PC-9 (cell line): ENCODE measurements around the gene FNIP1. TPM values are rescaled to one million over a fixed set of nuclear protein-coding genes. Genes with fewer than 3 reads are reported as not detected.
"Not testable (repeated sequence)": the region's sequence is repeated elsewhere in the genome, so short reads cannot be mapped to it uniquely, and the experiment has no call there.

Experiments used
- Bru-seq: library from RNA; stranded (reverse); fragments of 400-500 nt; gene quantifications from one replicate; lab custom pipeline; 2021; lab: Mats Ljungman, UMichigan
- BruChase-seq, 2 experiments: library from RNA; stranded (reverse); fragments of 400-500 nt; gene quantifications; one replicate each; lab custom pipeline; 2021; lab: Mats Ljungman, UMichigan
- BruUV-seq: library from RNA; stranded (reverse); fragments of 400-500 nt; replicated peaks from 2 replicates; lab custom pipeline; 2021; lab: Mats Ljungman, UMichigan
- CTCF ChIA-PET: fragments of 300-600 bp; sonication (Branson Sonifier 250); formaldehyde crosslinking; loops from one replicate; lab custom pipeline; 2022; ENCODE audit warnings: antibody characterized with exemption; lab: Charles Lee
- POLR2A ChIA-PET: fragments of 300-600 bp; sonication (Branson Sonifier 250); formaldehyde crosslinking; loops from one replicate; lab custom pipeline; 2022; ENCODE audit warnings: antibody characterized with exemption; ENCODE audit not compliant: unreplicated experiment; lab: Charles Lee
- DNase-seq, 2 experiments: peaks; one replicate each; pipeline versions ENCODE4 v3.0.0 to v3.0.0-alpha.2; 2015 to 2022; ENCODE audit warnings: mixed read lengths in 1 of 2
- H2AFZ ChIP-seq: fragments of 200-600 bp; sonication (generic); 2 replicates; pipeline ENCODE4 v1.8.1; 2017; ENCODE audit warnings: antibody characterized with exemption
- H3F3A ChIP-seq: fragments of 200-600 bp; sonication (generic); 2 replicates; pipeline ENCODE4 v1.8.1; 2017; ENCODE audit warnings: antibody characterized with exemption, mild to moderate bottlenecking, low read depth; ENCODE audit not compliant: insufficient read depth
- H3K27ac ChIP-seq: fragments of 200-600 bp; sonication (generic); 2 replicates; pipeline ENCODE4 v1.6.1; 2016; ENCODE audit warnings: mixed run types
- H3K27me3 ChIP-seq: fragments of 200-600 bp; sonication (generic); 2 replicates; pipeline ENCODE4 v1.6.1; 2016; ENCODE audit warnings: low read depth, mixed run types; ENCODE audit not compliant: insufficient read depth
- H3K36me3 ChIP-seq: fragments of 200-600 bp; sonication (generic); 2 replicates; pipeline ENCODE4 v1.6.1; 2016; ENCODE audit warnings: low read depth, mixed run types
- H3K4me1 ChIP-seq: fragments of 200-600 bp; sonication (generic); replicated peaks from 2 replicates; pipeline ENCODE4 v1.6.1; 2016; ENCODE audit warnings: mixed run types; ENCODE audit not compliant: insufficient read depth
- H3K4me2 ChIP-seq: fragments of 200-600 bp; sonication (generic); 2 replicates; pipeline ENCODE4 v1.6.1; 2017; ENCODE audit warnings: mixed run types
- H3K4me3 ChIP-seq: fragments of 200-600 bp; sonication (generic); 2 replicates; pipeline ENCODE4 v1.6.1; 2016; ENCODE audit warnings: mixed run types
- H3K79me2 ChIP-seq: fragments of 200-600 bp; sonication (generic); 2 replicates; pipeline ENCODE4 v1.6.1; 2017; ENCODE audit warnings: low read depth, mixed run types
- H3K9me2 ChIP-seq: fragments of 200-600 bp; sonication (generic); 2 replicates; pipeline ENCODE4 v1.8.1; 2017; ENCODE audit warnings: mild to moderate bottlenecking; ENCODE audit not compliant: insufficient read depth
- H3K9me3 ChIP-seq: fragments of 200-600 bp; sonication (generic); 2 replicates; pipeline ENCODE4 v1.8.1; 2016; ENCODE audit warnings: low read depth; ENCODE audit not compliant: insufficient read depth
- H4K20me1 ChIP-seq: fragments of 200-600 bp; sonication (generic); 2 replicates; pipeline ENCODE4 v1.8.1; 2017; ENCODE audit not compliant: insufficient read depth
- EZH2 ChIP-seq: fragments of 200-600 bp; sonication (generic); IDR thresholded peaks from 2 replicates; pipeline ENCODE4 v1.8.0; 2017; ENCODE audit warnings: antibody characterized with exemption, low read depth
- intact Hi-C: fragments of 100-400 bp; cut with micrococcal nuclease; formaldehyde crosslinking; loops from one replicate; pipeline ENCODE4 v1.10.0; 2022; ENCODE audit not compliant: unreplicated experiment
- long read RNA-seq: library from polyadenylated mRNA; stranded (forward); transcript quantifications from one replicate; pipeline ENCODE4 v2.0.0, GENCODE V29; 2022
- total RNA-seq: library from RNA; stranded (reverse); gene quantifications from 2 replicates; pipeline ENCODE4 v1.2.3, GENCODE V29; 2021
- TF ChIP-seq, protein P1 (sequence below): fragments of 200-600 bp; sonication (generic); conservative IDR thresholded peaks from 2 replicates; pipeline ENCODE4 v1.6.1; 2017; ENCODE audit warnings: mixed run types, antibody characterized with exemption, mild to moderate bottlenecking, moderate library complexity

FNIP1 gene
- 20.4 and 23.5 TPM in 2 replicates for total RNA-seq
- percentile 91 among the genes with signal in this experiment for Bru-seq, nascent RNA
- BruChase-seq, experiment 1, labeled RNA remaining after a 2-hour chase = percentile 99 among the genes with signal in this experiment
- BruChase-seq, experiment 2, labeled RNA remaining after a 6-hour chase = percentile 96 among the genes with signal in this experiment
- long read RNA-seq, partial matches to known transcripts = 5 of 10 reads
- long read RNA-seq, other reads (novel, unspliced or antisense) = 4 of 10 reads

GRCh38 chr5:131796793-131797693 lies at the start of gene FNIP1:
Gene FNIP1, minus strand, starts transcription at chr5:131797017. Its CDS starts 96 bp downstream, at chr5:131796921.
- H3K9me3 ChIP-seq = no peaks in the 10 kb centered on the region
- H3K36me3 ChIP-seq = 0 out of 2 replicates have a peak, but pooled peaks cover 3% of the 10 kb centered on the region
- H3K9me2 ChIP-seq = no peaks in the 10 kb centered on the region
- peak within 1 kb of the TSS; percentile 72 for H3K27ac ChIP-seq
- H2AFZ ChIP-seq = peak within 1 kb of the TSS; percentile 99
- H3K27me3 ChIP-seq = no peaks in the 10 kb centered on the region
- BruUV-seq = TSS peak; percentile 89
- ChIA-PET POLR2A (interaction anchor here (0.6 to 1.0 kb wide), 6 partner anchors 13 to 941 kb away, joined by 3 to 11 read pairs (median 4); partner anchors contain the start of gene KIF3A), CTCF (no interaction called here)
- peak within 1 kb of the TSS; percentile 95 for H3K4me3 ChIP-seq
- intact Hi-C loops = no loop called here
- peak; percentile 90 to 98 for DNase-seq
- H3K4me1 ChIP-seq = peaks cover 14% of the 10 kb centered on the region
- peaks cover 32% of the 10 kb centered on the region for H4K20me1 ChIP-seq
- TF ChIP-seq, protein P1, sequence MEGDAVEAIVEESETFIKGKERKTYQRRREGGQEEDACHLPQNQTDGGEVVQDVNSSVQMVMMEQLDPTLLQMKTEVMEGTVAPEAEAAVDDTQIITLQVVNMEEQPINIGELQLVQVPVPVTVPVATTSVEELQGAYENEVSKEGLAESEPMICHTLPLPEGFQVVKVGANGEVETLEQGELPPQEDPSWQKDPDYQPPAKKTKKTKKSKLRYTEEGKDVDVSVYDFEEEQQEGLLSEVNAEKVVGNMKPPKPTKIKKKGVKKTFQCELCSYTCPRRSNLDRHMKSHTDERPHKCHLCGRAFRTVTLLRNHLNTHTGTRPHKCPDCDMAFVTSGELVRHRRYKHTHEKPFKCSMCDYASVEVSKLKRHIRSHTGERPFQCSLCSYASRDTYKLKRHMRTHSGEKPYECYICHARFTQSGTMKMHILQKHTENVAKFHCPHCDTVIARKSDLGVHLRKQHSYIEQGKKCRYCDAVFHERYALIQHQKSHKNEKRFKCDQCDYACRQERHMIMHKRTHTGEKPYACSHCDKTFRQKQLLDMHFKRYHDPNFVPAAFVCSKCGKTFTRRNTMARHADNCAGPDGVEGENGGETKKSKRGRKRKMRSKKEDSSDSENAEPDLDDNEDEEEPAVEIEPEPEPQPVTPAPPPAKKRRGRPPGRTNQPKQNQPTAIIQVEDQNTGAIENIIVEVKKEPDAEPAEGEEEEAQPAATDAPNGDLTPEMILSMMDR = no peak
- TF ChIP-seq EZH2 = no peak
- no peaks in the 10 kb centered on the region for H3F3A ChIP-seq
- peak within 1 kb of the TSS; percentile 93 for H3K4me2 ChIP-seq
- peaks cover 46% of the 10 kb centered on the region for H3K79me2 ChIP-seq

DNA sequence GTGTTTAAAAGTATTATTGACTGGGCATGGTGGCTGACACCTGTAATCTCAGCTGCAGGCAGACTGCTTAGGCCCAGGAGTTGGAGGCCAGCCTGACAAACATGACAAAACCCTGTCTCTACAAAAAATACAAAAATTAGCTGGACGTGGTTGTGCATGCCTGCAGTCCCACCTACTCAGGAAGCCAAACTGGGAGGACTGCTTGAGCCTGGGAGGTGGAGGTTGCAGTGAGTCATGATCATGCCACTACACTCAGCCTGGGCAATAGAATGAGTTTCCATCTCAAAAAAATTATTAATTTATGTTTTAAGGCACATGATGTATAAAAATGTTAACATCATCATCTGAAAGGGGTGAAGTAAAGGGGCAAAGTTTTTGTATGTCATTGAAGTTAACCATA lies 49.7 kb upstream of the FNIP1 start:
- 0 out of 2 replicates have a peak, but pooled peaks cover 6% of the 10 kb centered on the region for H3K9me3 ChIP-seq
- CTCF ChIA-PET = no interaction called here

GRCh38 chr5:131845828-131846227 lies 49.0 kb upstream of the FNIP1 start:
- Histone ChIP-seq H3K9me2 (0 out of 2 replicates have a peak, but pooled peaks cover 9% of the 10 kb centered on the region), H3K36me3 (no peaks in the 10 kb centered on the region), H3K4me2 (no peak overlapping the region), H3F3A (no peaks in the 10 kb centered on the region), H3K79me2 (no peaks in the 10 kb centered on the region), H3K4me1 (no peaks in the 10 kb centered on the region), H2AFZ (no peak overlapping the region), H3K27ac (no peak overlapping the region), H3K27me3 (no peaks in the 10 kb centered on the region), H3K9me3 (0 out of 2 replicates have a peak, but pooled peaks cover 6% of the 10 kb centered on the region), H4K20me1 (no peaks in the 10 kb centered on the region), H3K4me3 (no peak overlapping the region)
- ChIA-PET POLR2A (no interaction called here), CTCF (no interaction called here)
- DNase-seq = no peak
- BruUV-seq = no TSS peak
- intact Hi-C loops = no loop called here
- TF ChIP-seq EZH2 = no peak
- TF ChIP-seq, protein P1 = no peak

More for the DNA sequence above, 49.7 kb upstream of the FNIP1 start:
- H2AFZ ChIP-seq = no peak overlapping the region
- intact Hi-C loops = no loop called here
- no peaks in the 10 kb centered on the region for H3K27me3 ChIP-seq
- no peaks in the 10 kb centered on the region for H3K36me3 ChIP-seq
- H3F3A ChIP-seq = no peaks in the 10 kb centered on the region
- H3K79me2 ChIP-seq = no peaks in the 10 kb centered on the region
- no peak overlapping the region for H3K4me2 ChIP-seq
- H4K20me1 ChIP-seq = no peaks in the 10 kb centered on the region
- no peaks in the 10 kb centered on the region for H3K4me1 ChIP-seq
- TF ChIP-seq EZH2 = no peak
- DNase-seq = no peak
- H3K9me2 ChIP-seq = 0 out of 2 replicates have a peak, but pooled peaks cover 9% of the 10 kb centered on the region
- H3K27ac ChIP-seq = no peak overlapping the region
- POLR2A ChIA-PET = no interaction called here
- no TSS peak for BruUV-seq
- no peak overlapping the region for H3K4me3 ChIP-seq

GRCh38 chr5:131842971-131843370 lies 46.2 kb upstream of the FNIP1 start:
- H3K27ac ChIP-seq, H2AFZ ChIP-seq, H3K4me3 ChIP-seq, H3F3A ChIP-seq, CTCF ChIA-PET, H4K20me1 ChIP-seq, H3K4me1 ChIP-seq, BruUV-seq, H3K9me3 ChIP-seq, intact Hi-C loops, H3K36me3 ChIP-seq, H3K27me3 ChIP-seq, DNase-seq, POLR2A ChIA-PET, H3K79me2 ChIP-seq, H3K4me2 ChIP-seq, H3K9me2 ChIP-seq: not testable (repeated sequence)

GRCh38 chr5:131832702-131833101 lies 35.9 kb upstream of the FNIP1 start:
- H3K9me3 ChIP-seq, H3K27ac ChIP-seq, intact Hi-C loops, BruUV-seq, H3K36me3 ChIP-seq, CTCF ChIA-PET, H3F3A ChIP-seq, H2AFZ ChIP-seq, DNase-seq, H3K27me3 ChIP-seq, H3K9me2 ChIP-seq, H3K79me2 ChIP-seq, H3K4me3 ChIP-seq, H4K20me1 ChIP-seq, H3K4me1 ChIP-seq, H3K4me2 ChIP-seq: not testable (repeated sequence)
- POLR2A ChIA-PET = interaction anchor here (0.6 kb wide), 1 partner anchor 44 kb away, joined by 3 read pairs; no protein-coding TSS in a partner anchor
